Lung (tissue), 12 donors: Measurements from ENCODE around the gene ABTB1. TPM values are rescaled to one million over a fixed set of nuclear protein-coding genes. Genes with fewer than 3 reads are reported as not detected.
"Not testable (repeated sequence)": the region's sequence is repeated elsewhere in the genome, so short reads cannot be mapped to it uniquely, and the experiment has no call there.

ENCODE experiments used
- ATAC-seq: fragments of 200-7000 bp; cut with Tn5 transposase; one replicate; pipeline ENCODE4 v1.9.1; 2020; ENCODE audit warnings: moderate number of reproducible peaks; ENCODE audit not compliant: insufficient read depth, low FRiP score
- DNase-seq, 3 donors: peaks; one replicate each; pipeline ENCODE4 v3.0.0-alpha.2; 2013 to 2017
- H3K27ac ChIP-seq, 2 donors: one replicate each; pipeline ENCODE4 v1.5.1; 2013; ENCODE audit warnings: mild to moderate bottlenecking in 2 of 2, moderate library complexity in 2 of 2, control low read depth in 1 of 2, inconsistent platforms in 1 of 2, low read depth in 1 of 2, low read length in 1 of 2
- H3K27me3 ChIP-seq, 3 donors: one replicate each; pipeline ENCODE4 v1.5.1; 2013; ENCODE audit warnings: low read length in 2 of 3; ENCODE audit not compliant: control insufficient read depth in 3 of 3, insufficient read depth in 3 of 3
- H3K36me3 ChIP-seq, 4 donors: one replicate each; pipeline ENCODE4 v1.5.1; 2013; ENCODE audit warnings: low read length in 4 of 4, mild to moderate bottlenecking in 1 of 4, moderate library complexity in 1 of 4; ENCODE audit not compliant: control insufficient read depth in 4 of 4, insufficient read depth in 4 of 4
- H3K4me1 ChIP-seq, 5 donors: one replicate each; pipeline ENCODE4 v1.5.1; 2013; ENCODE audit warnings: low read length in 5 of 5, mild to moderate bottlenecking in 2 of 5, moderate library complexity in 1 of 5; ENCODE audit not compliant: control insufficient read depth in 5 of 5, insufficient read depth in 5 of 5
- H3K4me3 ChIP-seq: one replicate; pipeline ENCODE4 v1.5.1; 2013; ENCODE audit warnings: mild to moderate bottlenecking, control low read depth, moderate library complexity
- H3K9ac ChIP-seq, 2 donors: one replicate each; pipeline ENCODE4 v1.5.1; 2013; ENCODE audit warnings: low read length in 2 of 2, control low read depth in 1 of 2; ENCODE audit not compliant: insufficient read depth in 1 of 2
- H3K9me3 ChIP-seq, 4 donors: one replicate each; pipeline ENCODE4 v1.5.1; 2013; ENCODE audit warnings: low read length in 3 of 4, mild to moderate bottlenecking in 1 of 4, moderate library complexity in 1 of 4; ENCODE audit not compliant: control insufficient read depth in 4 of 4, insufficient read depth in 3 of 4
- WGBS, 2 donors: extraction: QIAGEN DNeasy Blood & Tissue Kit; methylation state at CpG; one replicate each; pipeline ENCODE4 v1.1.7; 2013; 5-methylcytosine and 5-hydroxymethylcytosine counted together
- polyA plus RNA-seq, 2 donors: library from polyadenylated mRNA; stranded (reverse); fragments of 200-250 nt; gene quantifications; one replicate each; pipeline ENCODE4 v1.2.1, GENCODE V29; 2013
- total RNA-seq, 2 donors: library from RNA; depleted of rRNA in 1 of 2; stranded (reverse); fragments of >200 nt in 1 of 2; gene quantifications; one replicate each; pipeline ENCODE4 v1.2.1, GENCODE V29; 2014 to 2021
- TF ChIP-seq, protein P1 (sequence below): IDR thresholded peaks from 2 replicates; pipeline ENCODE4 v1.5.1; 2012; ENCODE audit warnings: mild to moderate bottlenecking; ENCODE audit errors: control extremely low read depth, extremely low read depth
- donor health status: control.
- donor health status: control.
- donor health status: Bipolar disorder and iron deficiency.
- donor health status: healthy.
- donor health status: DM: yes; HTN: yes; CAD: no.

ABTB1 gene
- total and polyA plus RNA-seq, 4 donors = 30.7 to 102 (median 48.6) TPM

DNA sequence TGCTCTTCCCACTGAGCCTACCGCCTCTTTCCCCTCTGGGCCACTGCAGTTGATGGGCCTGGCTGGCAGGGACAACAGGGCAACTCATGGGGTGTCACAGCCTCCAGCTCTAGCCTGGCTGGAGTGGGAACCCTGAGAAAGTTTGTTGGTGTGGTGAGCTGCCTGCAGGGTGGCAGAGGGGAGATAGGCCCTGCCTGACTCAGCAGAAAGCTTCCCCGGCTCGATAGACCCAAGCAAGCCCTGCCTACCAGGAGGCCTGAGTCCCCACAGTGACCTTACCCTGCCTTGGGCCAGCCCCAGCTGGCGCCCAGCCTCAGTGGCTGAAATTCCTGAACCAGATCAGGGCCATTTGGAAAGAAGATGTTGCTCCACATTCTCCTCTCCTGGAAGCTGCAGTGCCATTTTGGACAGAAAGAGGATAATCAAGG is 29.4 kb downstream of the ABTB1 start:
- DNase-seq = peak in 1 of 3 donors; percentile 25
- 63 to 64% methylated on average over 4 of the region's 4 CpGs for WGBS, 2 donors

GRCh38 chr3:127704840-127705239 is 32.1 kb downstream of the ABTB1 start:
- H3K27ac ChIP-seq, H3K4me3 ChIP-seq, H3K9ac ChIP-seq, H3K27me3 ChIP-seq, DNase-seq, ATAC-seq, H3K9me3 ChIP-seq: not testable (repeated sequence)
- Histone ChIP-seq H3K4me1 (peaks cover 0 to 27% (median 11%) of the 10 kb centered on the region in 5 donors), H3K36me3 (peaks cover 0 to 12% (median 0%) of the 10 kb centered on the region in 4 donors)
- WGBS, 2 donors = 96% methylated on average over 4 of the region's 4 CpGs

More for the DNA sequence above, 29.4 kb downstream of the ABTB1 start:
- Histone ChIP-seq H3K4me3 (no peak overlapping the region), H3K27ac (peak overlapping the region; percentile 40), H3K36me3 (peaks cover 0 to 8% (median 0%) of the 10 kb centered on the region in 4 donors), H3K4me1 (peaks cover 0 to 39% (median 26%) of the 10 kb centered on the region in 5 donors), H3K9ac (no peak overlapping the region), H3K9me3 (no peaks in the 10 kb centered on the region), H3K27me3 (no peaks in the 10 kb centered on the region)
- TF ChIP-seq, protein P1, sequence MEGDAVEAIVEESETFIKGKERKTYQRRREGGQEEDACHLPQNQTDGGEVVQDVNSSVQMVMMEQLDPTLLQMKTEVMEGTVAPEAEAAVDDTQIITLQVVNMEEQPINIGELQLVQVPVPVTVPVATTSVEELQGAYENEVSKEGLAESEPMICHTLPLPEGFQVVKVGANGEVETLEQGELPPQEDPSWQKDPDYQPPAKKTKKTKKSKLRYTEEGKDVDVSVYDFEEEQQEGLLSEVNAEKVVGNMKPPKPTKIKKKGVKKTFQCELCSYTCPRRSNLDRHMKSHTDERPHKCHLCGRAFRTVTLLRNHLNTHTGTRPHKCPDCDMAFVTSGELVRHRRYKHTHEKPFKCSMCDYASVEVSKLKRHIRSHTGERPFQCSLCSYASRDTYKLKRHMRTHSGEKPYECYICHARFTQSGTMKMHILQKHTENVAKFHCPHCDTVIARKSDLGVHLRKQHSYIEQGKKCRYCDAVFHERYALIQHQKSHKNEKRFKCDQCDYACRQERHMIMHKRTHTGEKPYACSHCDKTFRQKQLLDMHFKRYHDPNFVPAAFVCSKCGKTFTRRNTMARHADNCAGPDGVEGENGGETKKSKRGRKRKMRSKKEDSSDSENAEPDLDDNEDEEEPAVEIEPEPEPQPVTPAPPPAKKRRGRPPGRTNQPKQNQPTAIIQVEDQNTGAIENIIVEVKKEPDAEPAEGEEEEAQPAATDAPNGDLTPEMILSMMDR = no peak
- no peak for ATAC-seq

DNA sequence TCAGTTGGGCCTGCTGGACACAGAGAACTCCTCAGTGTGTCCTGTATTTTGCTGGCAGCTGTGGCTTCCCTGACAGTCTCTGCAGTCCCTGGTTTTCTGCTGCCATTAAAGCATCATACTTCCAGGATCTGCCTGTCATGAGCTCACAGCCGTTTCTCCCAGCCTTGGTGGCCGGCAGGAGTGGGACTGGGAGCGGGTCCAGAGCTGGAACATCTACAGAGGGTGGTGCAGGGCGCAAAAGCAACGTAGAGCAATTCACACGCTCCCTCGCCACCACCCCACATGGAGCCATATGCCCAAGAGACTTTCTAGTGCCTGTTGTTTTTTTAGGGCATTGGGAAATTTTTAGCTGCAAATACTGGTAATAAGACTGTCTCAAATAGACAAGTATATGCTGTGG is 33.6 kb downstream of the ABTB1 start:
- no peaks in the 10 kb centered on the region for H3K27me3 ChIP-seq
- TF ChIP-seq, protein P1 = no peak
- DNase-seq (peak in 1 of 3 donors; percentile 51), ATAC-seq (no peak)
- H3K27ac ChIP-seq = peak overlapping the region in 1 of 2 donors; percentile 18
- no peaks in the 10 kb centered on the region for H3K9me3 ChIP-seq
- no peak overlapping the region for H3K9ac ChIP-seq
- 82 to 94% methylated on average over 7 of the region's 7 CpGs for WGBS, 2 donors
- H3K4me3 ChIP-seq = no peak overlapping the region
- peaks cover 0 to 17% (median 8%) of the 10 kb centered on the region in 5 donors for H3K4me1 ChIP-seq
- peaks cover 0 to 12% (median 0%) of the 10 kb centered on the region in 4 donors for H3K36me3 ChIP-seq

DNA sequence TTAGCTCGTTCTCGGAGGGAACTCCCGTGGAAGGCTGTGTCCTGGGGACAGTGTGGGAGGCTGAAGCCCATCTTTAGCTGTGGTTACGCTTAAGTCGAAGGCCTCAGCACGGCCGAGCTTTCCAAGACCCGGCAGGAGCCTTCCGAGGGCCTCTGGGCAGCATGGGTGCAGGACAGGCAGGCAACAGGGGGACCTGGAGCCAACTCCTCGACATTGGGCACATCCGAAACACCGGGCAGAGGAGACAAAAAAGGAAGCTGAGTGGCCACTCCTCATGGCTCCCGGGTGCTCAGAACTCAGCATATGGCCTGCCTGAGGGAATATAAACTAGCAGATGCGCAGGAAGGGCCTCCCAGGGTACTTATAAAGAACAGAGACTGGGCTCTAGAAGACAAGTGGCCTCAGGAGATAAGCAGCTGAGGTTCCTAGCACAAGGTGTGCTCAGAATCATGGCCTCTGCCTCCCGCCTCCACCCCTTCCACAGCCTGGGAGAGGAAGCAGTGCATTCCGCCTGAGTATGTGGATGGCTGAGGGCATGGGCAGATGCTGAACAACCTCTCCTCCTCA is 34.1 kb downstream of the ABTB1 start:
- Histone ChIP-seq H3K4me1 (peaks cover 0 to 16% (median 6%) of the 10 kb centered on the region in 5 donors), H3K36me3 (peaks cover 0 to 12% (median 0%) of the 10 kb centered on the region in 4 donors), H3K4me3 (no peak overlapping the region), H3K27me3 (no peaks in the 10 kb centered on the region), H3K9me3 (no peaks in the 10 kb centered on the region), H3K27ac (no peak overlapping the region), H3K9ac (no peak overlapping the region)
- TF ChIP-seq, protein P1 = no peak
- WGBS, 2 donors = 89 to 94% methylated on average over 16 of the region's 16 CpGs
- no peak for DNase-seq
- ATAC-seq = no peak
